ENCODE results near the gene TBX1. TPM values are rescaled to one million over a fixed set of nuclear protein-coding genes. Genes with fewer than 3 reads are reported as not detected.

Gene TBX1
- total RNA-seq, 1 experiment from 2014 or later: not detected

DNA sequence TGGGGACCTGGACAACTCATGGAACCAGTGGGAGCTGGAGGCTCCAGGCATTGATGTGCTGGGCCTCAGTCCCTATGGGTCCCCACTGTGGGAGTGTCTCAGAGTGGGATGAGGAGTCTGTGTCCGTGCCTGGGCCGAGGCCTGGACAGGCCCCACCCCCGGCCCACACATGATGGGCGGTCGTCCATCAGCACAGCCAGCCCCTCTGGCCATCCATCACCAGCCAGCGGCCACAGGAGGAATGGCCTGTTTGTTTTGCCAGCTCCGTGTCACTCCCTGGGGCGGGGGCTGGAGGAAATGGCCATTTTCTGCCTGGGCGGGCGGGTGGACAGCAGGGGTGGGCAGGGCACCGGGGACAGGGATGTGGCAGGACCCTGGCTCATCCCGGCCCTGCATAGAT is 13.0 kb upstream of the TBX1 start:
- no peak overlapping the region for H3K27ac Mint-ChIP-seq (ENCODE audit: unreplicated experiment)
- CTCF ChIA-PET: interaction anchor here (1.7 kb wide), 1 partner anchor 9 kb away, joined by 8 read pairs; no protein-coding TSS in a partner anchor
- BruUV-seq (replicated peaks): no TSS peak

DNA sequence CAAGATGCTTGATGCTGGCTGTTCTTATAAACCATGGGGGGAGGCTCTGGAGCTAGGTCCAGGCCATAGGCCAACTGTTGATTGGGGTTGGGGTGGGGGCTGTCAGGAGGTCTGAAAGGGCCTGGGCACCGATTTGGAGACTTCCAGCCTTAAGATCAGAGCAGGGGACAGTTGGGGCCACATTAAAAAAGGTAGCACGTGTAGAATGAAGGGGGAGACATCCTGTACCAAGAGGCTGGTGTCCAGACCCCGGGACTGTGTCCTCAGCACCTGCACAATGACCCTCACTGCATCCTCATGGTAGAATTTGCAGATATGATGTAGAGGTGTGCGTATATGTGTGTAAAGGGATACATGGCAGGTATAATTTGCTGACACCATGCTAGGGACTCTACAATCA is 12.4 kb upstream of the TBX1 start:
- Mint-ChIP-seq H3K27me3 (ENCODE audit: unreplicated experiment) (peaks cover 51% of the 10 kb centered on the region), H3K27ac (ENCODE audit: unreplicated experiment) (no peak overlapping the region), H3K36me3 (ENCODE audit: insufficient read depth, unreplicated experiment) (no peaks in the 10 kb centered on the region), H3K4me3 (ENCODE audit: low read depth, unreplicated experiment) (no peak overlapping the region), H3K9me3 (ENCODE audit: low read depth, unreplicated experiment) (no peaks in the 10 kb centered on the region), H3K4me1 (ENCODE audit: low read depth, unreplicated experiment) (no peaks in the 10 kb centered on the region)
- TF ChIP-seq, protein P1, sequence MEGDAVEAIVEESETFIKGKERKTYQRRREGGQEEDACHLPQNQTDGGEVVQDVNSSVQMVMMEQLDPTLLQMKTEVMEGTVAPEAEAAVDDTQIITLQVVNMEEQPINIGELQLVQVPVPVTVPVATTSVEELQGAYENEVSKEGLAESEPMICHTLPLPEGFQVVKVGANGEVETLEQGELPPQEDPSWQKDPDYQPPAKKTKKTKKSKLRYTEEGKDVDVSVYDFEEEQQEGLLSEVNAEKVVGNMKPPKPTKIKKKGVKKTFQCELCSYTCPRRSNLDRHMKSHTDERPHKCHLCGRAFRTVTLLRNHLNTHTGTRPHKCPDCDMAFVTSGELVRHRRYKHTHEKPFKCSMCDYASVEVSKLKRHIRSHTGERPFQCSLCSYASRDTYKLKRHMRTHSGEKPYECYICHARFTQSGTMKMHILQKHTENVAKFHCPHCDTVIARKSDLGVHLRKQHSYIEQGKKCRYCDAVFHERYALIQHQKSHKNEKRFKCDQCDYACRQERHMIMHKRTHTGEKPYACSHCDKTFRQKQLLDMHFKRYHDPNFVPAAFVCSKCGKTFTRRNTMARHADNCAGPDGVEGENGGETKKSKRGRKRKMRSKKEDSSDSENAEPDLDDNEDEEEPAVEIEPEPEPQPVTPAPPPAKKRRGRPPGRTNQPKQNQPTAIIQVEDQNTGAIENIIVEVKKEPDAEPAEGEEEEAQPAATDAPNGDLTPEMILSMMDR (IDR thresholded peaks at IDR 0.05; ENCODE audit: unreplicated experiment): no peak
- no TSS peak for BruUV-seq (replicated peaks)
- intact Hi-C loops (cut with micrococcal nuclease; ENCODE audit: unreplicated experiment): no loop called here
- CTCF ChIA-PET: no interaction called here
- no peak for DNase-seq

More for the DNA sequence above, 13.0 kb upstream of the TBX1 start:
- H3K4me1 Mint-ChIP-seq (ENCODE audit: low read depth, unreplicated experiment): no peaks in the 10 kb centered on the region
- TF ChIP-seq, protein P1 (IDR thresholded peaks at IDR 0.05; ENCODE audit: unreplicated experiment): no peak
- no peaks in the 10 kb centered on the region for H3K9me3 Mint-ChIP-seq (ENCODE audit: low read depth, unreplicated experiment)
- intact Hi-C loops (cut with micrococcal nuclease; ENCODE audit: unreplicated experiment): no loop called here
- no peak overlapping the region for H3K4me3 Mint-ChIP-seq (ENCODE audit: low read depth, unreplicated experiment)
- no peaks in the 10 kb centered on the region for H3K36me3 Mint-ChIP-seq (ENCODE audit: insufficient read depth, unreplicated experiment)
- peaks cover 45% of the 10 kb centered on the region for H3K27me3 Mint-ChIP-seq (ENCODE audit: unreplicated experiment)
- no peak for DNase-seq

DNA sequence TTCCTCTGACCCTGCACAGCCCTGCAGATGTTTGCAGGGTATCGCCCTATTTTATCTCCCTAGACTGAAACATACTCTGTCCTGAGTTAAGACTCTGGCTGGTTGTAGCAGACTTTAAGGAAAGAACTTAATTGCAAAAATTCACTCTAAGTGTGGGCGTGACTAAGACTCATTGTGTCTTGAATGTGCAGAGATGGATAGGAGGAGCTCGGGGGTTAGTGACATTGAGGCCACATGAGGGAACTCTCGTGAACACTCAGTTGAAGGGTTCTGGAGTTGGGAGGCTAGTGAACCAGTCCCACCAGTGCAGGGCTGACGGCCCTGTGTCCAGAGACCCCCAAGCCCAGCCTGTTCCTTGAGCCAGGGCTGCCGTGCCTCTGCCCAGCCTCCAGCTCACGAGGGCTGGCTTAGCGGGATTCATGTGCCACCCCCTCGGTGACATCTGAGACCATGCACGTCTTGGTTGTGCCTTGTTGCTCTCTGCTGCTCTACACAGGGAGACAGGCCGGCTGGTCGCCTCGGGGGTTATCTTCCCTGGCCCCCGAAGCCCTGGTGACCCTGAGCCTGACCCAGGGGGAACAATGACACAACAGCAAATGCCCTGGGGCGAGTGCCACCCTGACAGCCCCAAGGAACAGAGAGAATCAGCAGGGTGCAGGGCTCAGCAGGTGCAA is 11.4 kb upstream of the TBX1 start:
- Mint-ChIP-seq H3K4me3 (ENCODE audit: low read depth, unreplicated experiment) (no peak overlapping the region), H3K4me1 (ENCODE audit: low read depth, unreplicated experiment) (no peaks in the 10 kb centered on the region), H3K36me3 (ENCODE audit: insufficient read depth, unreplicated experiment) (no peaks in the 10 kb centered on the region), H3K9me3 (ENCODE audit: low read depth, unreplicated experiment) (no peaks in the 10 kb centered on the region), H3K27me3 (ENCODE audit: unreplicated experiment) (peaks cover 61% of the 10 kb centered on the region), H3K27ac (ENCODE audit: unreplicated experiment) (no peak overlapping the region)
- DNase-seq: no peak
- CTCF ChIA-PET: no interaction called here
- intact Hi-C loops (cut with micrococcal nuclease; ENCODE audit: unreplicated experiment): no loop called here
- no TSS peak for BruUV-seq (replicated peaks)
- TF ChIP-seq, protein P1 (IDR thresholded peaks at IDR 0.05; ENCODE audit: unreplicated experiment): no peak

DNA sequence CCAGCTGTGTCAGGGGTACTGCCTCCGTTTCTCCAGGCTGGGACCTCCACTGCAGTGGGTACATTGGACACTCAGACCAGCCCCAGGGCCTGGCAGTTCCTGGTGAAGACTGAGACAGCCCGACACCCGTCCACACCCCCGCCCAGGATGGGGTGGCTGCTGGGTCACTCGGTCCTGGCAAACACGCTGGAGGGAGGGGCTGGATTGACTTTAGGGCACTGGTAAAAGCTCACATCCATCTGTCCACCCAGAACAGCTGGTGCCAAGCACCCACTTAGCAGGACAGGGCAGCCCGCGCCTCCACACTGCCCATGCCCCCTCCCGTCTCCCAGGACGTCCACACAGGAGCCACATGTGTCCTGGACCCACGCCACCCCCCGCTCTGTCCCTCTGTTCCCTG is 10.7 kb upstream of the TBX1 start:
- intact Hi-C loops (cut with micrococcal nuclease; ENCODE audit: unreplicated experiment): no loop called here
- CTCF ChIA-PET: no interaction called here
- H3K4me3 Mint-ChIP-seq (ENCODE audit: low read depth, unreplicated experiment): no peak overlapping the region
- TF ChIP-seq, protein P1 (IDR thresholded peaks at IDR 0.05; ENCODE audit: unreplicated experiment): no peak
- no peaks in the 10 kb centered on the region for H3K36me3 Mint-ChIP-seq (ENCODE audit: insufficient read depth, unreplicated experiment)
- no peak for DNase-seq
- no peaks in the 10 kb centered on the region for H3K9me3 Mint-ChIP-seq (ENCODE audit: low read depth, unreplicated experiment)
- H3K27me3 Mint-ChIP-seq (ENCODE audit: unreplicated experiment): peaks cover 68% of the 10 kb centered on the region
- H3K27ac Mint-ChIP-seq (ENCODE audit: unreplicated experiment): no peak overlapping the region
- BruUV-seq (replicated peaks): no TSS peak
- no peaks in the 10 kb centered on the region for H3K4me1 Mint-ChIP-seq (ENCODE audit: low read depth, unreplicated experiment)

All from Calu3 (cell line).